Placental pericyte (primary cell): Measurements from ENCODE around the gene CACNG4. TPM values are rescaled to one million over a fixed set of nuclear protein-coding genes. Genes with fewer than 3 reads are reported as not detected.

Source experiments
- total RNA-seq: library from RNA; depleted of rRNA; stranded (reverse); fragments of >200 nt; gene quantifications from 2 replicates; pipeline ENCODE4 v1.2.3, GENCODE V29; 2012

Gene CACNG4
- not detected in 2 replicates for total RNA-seq

DNA sequence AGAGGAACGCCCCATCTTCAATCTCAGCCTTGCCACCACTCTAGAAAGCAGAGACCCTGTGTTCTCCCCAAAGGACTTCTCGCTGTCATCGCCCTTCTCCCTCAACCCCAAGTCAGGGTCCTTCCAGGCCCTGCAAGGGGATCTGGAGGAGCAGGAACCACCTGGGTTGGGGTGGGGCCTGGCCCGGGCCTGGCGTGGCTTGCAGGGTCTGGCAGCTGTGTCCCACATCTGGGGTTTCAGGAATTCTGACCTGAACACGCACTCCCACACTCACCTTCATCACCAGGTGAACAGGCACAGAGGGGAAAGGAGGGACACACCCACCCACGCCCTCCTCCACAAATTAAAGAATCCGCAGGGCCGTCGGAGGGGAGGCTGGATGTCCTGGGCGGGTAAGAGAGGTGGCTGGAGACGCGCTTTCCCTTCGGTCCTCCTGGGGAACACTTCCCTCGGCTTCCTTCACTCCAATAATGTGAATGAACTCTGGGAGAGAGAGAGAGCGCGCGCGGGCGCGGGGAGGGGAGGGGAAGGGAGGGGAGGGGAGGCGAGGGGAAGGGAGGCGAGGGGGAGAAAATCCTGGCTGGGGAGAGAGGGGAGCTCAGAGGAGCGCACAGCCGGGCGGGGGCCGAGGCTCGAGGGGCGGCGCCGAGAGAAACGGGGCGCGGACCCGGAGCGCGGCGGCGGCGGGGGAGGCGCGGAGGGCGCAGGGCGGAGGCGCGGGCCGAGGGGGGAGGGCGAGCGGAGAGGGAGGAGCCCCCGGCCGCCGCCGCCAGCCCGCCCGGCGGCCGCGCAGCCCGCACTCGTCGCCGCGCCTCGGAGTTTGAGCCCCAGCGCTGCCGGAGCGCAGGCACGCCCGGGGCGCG is at the start of gene CACNG4:
CACNG4 (plus strand) TSS at position 799 of the 863 bp plus-strand sequence. CDS start 205 bp downstream, outside the sequence.

DNA sequence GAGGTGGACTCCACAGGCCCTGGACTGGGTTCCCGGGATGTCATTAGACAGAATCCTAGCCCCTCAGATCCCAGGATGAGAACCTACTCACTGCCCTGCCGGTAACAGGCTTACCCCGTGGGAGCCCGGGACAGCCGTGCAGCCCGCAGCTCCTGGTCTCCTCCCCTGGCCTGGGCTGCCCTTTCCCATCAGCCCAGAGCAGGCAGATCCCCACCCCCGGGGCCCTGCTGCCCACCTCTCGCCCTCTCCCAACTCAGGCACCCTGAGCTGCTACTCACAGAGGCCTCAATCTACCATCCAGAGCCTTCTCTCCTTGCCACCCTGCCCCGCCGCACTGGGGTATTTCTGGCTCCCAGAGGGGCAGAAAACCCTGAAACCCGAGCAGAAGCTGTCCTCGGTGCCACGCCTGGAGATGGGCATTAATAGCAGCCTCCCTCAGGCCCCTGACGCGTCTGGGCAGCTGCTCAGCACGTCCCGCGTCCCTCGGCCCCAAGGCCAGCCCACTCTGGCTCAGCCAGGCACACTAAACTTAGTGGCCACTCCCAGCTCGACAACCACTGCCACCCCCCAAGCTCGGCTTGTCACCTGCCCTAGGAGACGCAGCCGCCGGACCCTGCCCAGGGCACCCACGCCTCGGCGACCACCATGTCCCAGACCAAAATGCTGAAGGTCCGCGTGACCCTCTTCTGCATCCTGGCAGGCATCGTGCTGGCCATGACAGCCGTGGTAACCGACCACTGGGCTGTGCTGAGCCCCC is 79.7 kb downstream of the CACNG4 start, which contains the start of gene CACNG1:
CACNG1 (plus strand) TSS at position 539 of the 757 bp plus-strand sequence; CDS start at position 646, 107 bp downstream.

Other genes starting within 250 kb of the CACNG4 start
- gene CACNG5, start 129.6 kb upstream of the CACNG4 start, total RNA-seq = not detected in 2 replicates
- gene CACNG1, start 79.8 kb downstream of the CACNG4 start, total RNA-seq = not detected in 2 replicates